Urinary bladder (tissue), 4 donors: ENCODE results near the gene FHIT. TPM values are rescaled to one million over a fixed set of nuclear protein-coding genes. Genes with fewer than 3 reads are reported as not detected.

Experiments
- DNase-seq: peaks from one replicate; pipeline ENCODE4 v3.0.0-alpha.2; 2015; ENCODE audit errors: extremely low spot score
- H3K27ac ChIP-seq: one replicate; pipeline ENCODE4 v1.5.1; 2013; ENCODE audit warnings: low read depth, mild to moderate bottlenecking, moderate library complexity
- H3K36me3 ChIP-seq: one replicate; pipeline ENCODE4 v1.6.1; 2013; ENCODE audit warnings: mild to moderate bottlenecking, moderate library complexity; ENCODE audit not compliant: insufficient read depth
- H3K4me1 ChIP-seq: one replicate; pipeline ENCODE4 v1.6.1; 2013; ENCODE audit warnings: mild to moderate bottlenecking, moderate library complexity; ENCODE audit not compliant: insufficient read depth
- H3K4me3 ChIP-seq: one replicate; pipeline ENCODE4 v1.5.1; 2013; ENCODE audit warnings: low read depth, low read length
- WGBS: extraction: QIAGEN DNeasy Blood & Tissue Kit; methylation state at CpG from one replicate; pipeline ENCODE4 v1.1.7; 2013; 5-methylcytosine and 5-hydroxymethylcytosine counted together
- polyA plus RNA-seq: library from polyadenylated mRNA; stranded (reverse); fragments of 200-250 nt; gene quantifications from one replicate; pipeline ENCODE4 v1.2.3, GENCODE V29; 2013
- total RNA-seq: library from RNA; depleted of rRNA; stranded (reverse); fragments of >200 nt; gene quantifications from one replicate; pipeline ENCODE4 v1.2.3, GENCODE V29; 2014
- donor health status: healthy with polysubstance abuse.
- donor health status: healthy.

FHIT gene
- total and polyA plus RNA-seq, 2 donors, result 4.5 to 7.4 TPM

GRCh38 chr3:59885101-59885500 is 1366.2 kb downstream of the FHIT start:
- H3K36me3 ChIP-seq, result no peaks in the 10 kb centered on the region
- no peaks in the 10 kb centered on the region for H3K4me1 ChIP-seq
- no peak overlapping the region for H3K27ac ChIP-seq
- no peak for DNase-seq
- WGBS, result 90% methylated on average over 4 of the region's 4 CpGs
- no peak overlapping the region for H3K4me3 ChIP-seq

DNA sequence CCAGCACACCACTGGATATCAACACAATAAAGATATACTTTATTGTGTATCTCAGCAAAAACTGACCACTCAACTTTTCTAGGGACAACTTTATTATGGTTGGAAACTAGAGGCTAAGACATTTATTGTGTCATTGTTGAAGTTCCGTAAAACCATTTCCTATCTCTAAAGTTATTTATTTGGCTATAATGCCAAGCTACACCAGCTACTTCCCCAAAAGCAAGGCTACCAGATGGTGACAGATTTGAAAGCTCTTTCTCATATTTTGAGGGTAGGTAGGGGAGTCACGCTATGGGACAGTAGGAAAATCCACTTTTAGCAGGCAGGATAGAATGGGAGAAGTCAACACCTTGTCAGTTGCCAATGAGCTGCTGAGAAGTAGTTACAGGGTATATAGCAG is 1366.8 kb downstream of the FHIT start:
- no peak overlapping the region for H3K4me3 ChIP-seq
- WGBS, result 79% methylated on average over 2 of the region's 2 CpGs

DNA sequence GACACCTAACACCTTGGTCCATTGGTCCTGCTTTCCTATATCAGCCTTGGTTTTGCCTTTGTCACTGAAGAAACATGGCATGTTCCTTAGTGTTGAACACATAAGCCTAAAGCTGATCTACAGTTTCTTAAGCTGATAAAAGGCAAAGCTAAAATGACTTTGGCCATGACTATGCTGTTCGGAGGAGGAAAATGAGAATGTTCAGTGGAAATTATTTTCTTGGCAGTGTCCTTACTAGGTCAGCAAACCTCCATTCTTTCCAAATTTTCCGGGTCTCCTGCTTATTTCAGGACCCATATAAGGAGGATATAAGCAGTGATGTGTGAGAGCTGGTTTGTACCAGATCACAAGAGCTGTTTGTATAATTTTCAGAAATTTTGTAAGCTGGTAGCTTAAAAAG is 1368.5 kb downstream of the FHIT start:
- no peak for DNase-seq
- Histone ChIP-seq H3K4me1 (no peaks in the 10 kb centered on the region), H3K4me3 (no peak overlapping the region), H3K36me3 (no peaks in the 10 kb centered on the region), H3K27ac (no peak overlapping the region)
- 62% methylated on average over 2 of the region's 2 CpGs for WGBS

More for the DNA sequence above, 1366.8 kb downstream of the FHIT start:
- Histone ChIP-seq H3K36me3 (no peaks in the 10 kb centered on the region), H3K27ac (no peak overlapping the region), H3K4me1 (no peaks in the 10 kb centered on the region)
- DNase-seq, result no peak

- DNase-seq, result no peak
- 89% methylated on average over 2 of the region's 2 CpGs for WGBS
- no peak overlapping the region for H3K27ac ChIP-seq
These were observed 1370.5 kb downstream of the FHIT start for GRCh38 chr3:59880717-59881116.

DNA sequence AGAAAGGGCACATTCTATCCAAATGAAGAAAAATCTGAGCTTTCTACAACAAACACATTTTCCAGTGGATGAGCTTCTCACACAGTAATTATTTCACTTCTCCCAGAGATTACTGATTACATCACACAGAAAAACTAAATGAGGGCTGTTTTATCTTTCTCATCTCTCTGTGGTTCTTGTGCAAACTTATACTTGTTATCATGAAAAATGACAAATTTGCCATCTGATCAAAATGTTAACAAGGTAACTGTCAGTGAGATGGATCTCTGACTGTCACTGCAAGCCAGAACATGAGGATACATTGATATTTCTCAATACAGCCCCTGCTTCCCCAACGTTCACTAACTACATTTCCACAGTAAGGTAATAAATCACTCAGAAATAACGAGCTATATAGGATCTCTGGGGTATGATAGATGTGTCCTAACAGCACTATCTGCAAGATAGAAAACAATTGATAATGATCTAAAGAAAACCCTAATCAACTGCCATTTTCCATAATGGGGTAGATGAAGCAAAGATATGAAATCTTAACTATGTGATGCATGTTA is 1372.1 kb downstream of the FHIT start:
- 50% methylated on average over 2 of the region's 2 CpGs for WGBS
- H3K36me3 ChIP-seq, result no peaks in the 10 kb centered on the region
- no peak overlapping the region for H3K27ac ChIP-seq
- H3K4me3 ChIP-seq, result no peak overlapping the region
- no peaks in the 10 kb centered on the region for H3K4me1 ChIP-seq
- DNase-seq, result no peak

More at GRCh38 chr3:59880717-59881116, 1370.5 kb downstream of the FHIT start:
- Histone ChIP-seq H3K4me3 (no peak overlapping the region), H3K4me1 (no peaks in the 10 kb centered on the region), H3K36me3 (no peaks in the 10 kb centered on the region)

DNA sequence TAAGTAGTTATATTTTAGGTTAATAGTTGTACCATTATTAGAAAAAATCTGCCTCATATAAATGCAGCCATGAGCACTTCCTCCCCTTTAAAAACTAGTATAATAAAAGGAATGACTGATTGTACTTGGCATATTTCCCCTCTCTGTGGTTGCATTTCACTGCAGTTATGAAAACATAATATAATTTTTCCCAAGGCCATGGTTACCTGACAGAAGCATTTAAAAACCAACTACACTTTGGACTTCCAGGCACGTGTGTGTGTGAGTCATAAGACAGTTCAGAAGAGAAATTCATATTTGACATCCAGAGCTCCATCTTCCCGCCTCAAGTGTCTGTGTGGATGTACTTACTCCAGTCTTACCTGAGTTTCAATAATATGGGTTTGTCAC is 1373.2 kb downstream of the FHIT start:
- no peak for DNase-seq
- Histone ChIP-seq H3K4me1 (no peaks in the 10 kb centered on the region), H3K27ac (no peak overlapping the region), H3K36me3 (no peaks in the 10 kb centered on the region), H3K4me3 (no peak overlapping the region)
- 86% methylated on average over 2 of the region's 2 CpGs for WGBS

- H3K4me3 ChIP-seq, result no peak overlapping the region
- WGBS, result 79% methylated on average over 2 of the region's 2 CpGs
- no peak overlapping the region for H3K27ac ChIP-seq
- no peaks in the 10 kb centered on the region for H3K36me3 ChIP-seq
- DNase-seq, result no peak
- H3K4me1 ChIP-seq, result no peaks in the 10 kb centered on the region
These were observed 1373.8 kb downstream of the FHIT start for GRCh38 chr3:59877263-59878037.

- Histone ChIP-seq H3K4me3 (no peak overlapping the region), H3K27ac (no peak overlapping the region), H3K4me1 (no peaks in the 10 kb centered on the region), H3K36me3 (no peaks in the 10 kb centered on the region)
- 90% methylated on average over 2 of the region's 2 CpGs for WGBS
- no peak for DNase-seq
These were observed 1374.7 kb downstream of the FHIT start for GRCh38 chr3:59876533-59877062.

DNA sequence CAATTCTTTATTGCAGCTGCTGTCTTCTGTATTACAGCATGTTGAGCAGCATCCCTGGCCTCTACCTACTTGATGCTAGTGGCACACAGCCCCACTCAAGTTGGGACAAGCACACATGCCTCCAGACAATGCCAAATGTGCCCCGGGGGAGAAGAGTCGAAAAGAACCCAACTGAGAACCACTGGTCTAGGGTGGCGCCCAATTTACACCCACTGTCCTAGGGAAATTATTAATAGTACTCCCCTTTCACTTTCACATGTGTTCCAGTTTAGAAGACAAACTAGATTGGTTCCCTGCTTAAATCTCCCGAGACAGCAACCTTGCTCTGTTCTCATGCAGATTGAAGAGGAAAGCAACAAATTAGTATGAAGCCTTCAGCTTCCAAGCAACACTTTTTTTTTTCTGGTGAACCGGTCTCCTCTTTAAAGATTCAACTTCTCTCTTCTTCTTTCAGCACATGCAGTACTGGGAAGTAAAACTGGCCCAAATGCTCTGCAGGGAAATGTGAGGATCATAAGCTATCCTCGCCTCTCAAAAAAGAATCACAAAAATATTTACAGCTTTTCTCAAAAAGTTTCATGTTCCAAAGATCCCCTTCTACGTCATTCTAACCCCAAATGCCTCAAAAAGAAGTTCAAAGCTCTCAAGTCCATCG is 1377.5 kb downstream of the FHIT start:
- WGBS, result 76% methylated on average over 8 of the region's 8 CpGs
- H3K27ac ChIP-seq, result no peak overlapping the region
- no peaks in the 10 kb centered on the region for H3K36me3 ChIP-seq
- no peak overlapping the region for H3K4me3 ChIP-seq
- no peaks in the 10 kb centered on the region for H3K4me1 ChIP-seq
- DNase-seq, result no peak

GRCh38 chr3:59872128-59872527 is 1379.1 kb downstream of the FHIT start:
- H3K36me3 ChIP-seq, result no peaks in the 10 kb centered on the region
- no peak overlapping the region for H3K4me3 ChIP-seq
- no peak overlapping the region for H3K27ac ChIP-seq
- DNase-seq, result no peak
- H3K4me1 ChIP-seq, result no peaks in the 10 kb centered on the region
- 63% methylated on average over 3 of the region's 3 CpGs for WGBS

DNA sequence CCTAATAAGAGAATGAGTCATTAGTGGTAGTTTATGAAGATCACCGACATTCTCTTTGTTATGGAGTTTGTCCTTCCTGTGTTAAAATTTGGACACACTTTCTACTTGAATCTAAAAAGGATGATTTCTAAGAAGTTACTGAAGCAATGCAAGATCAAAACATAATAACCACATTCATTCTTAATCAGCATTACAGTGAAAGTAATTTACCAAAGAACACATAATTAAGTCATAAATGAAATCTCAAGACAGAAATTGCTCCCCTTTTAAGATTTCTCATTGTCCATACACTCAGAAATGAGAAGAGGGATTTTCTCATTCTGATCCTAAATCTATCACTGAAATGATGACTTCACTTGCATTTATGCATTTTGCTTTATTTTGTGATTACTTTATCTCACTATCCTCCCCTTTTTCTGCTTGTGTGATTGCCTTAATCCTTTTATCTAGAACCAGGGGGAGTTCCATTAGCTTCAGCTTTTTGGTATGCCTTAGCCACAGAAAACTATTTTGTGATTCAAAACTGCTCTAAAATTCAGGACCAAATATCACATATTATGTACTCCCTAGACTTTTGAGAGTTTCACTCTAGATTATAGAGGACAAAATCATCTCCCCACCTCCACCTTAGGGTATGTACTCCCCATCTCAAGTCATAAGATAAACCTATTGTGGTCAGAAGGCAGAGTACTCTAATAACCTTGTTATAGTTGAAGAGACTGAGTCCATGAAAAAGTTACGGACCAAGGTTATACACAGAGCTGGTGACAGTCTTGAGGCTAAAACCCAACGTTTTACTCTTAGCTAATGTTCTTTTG is 1383.9 kb downstream of the FHIT start:
- Histone ChIP-seq H3K4me1 (no peaks in the 10 kb centered on the region), H3K4me3 (no peak overlapping the region), H3K36me3 (no peaks in the 10 kb centered on the region), H3K27ac (no peak overlapping the region)
- 72% methylated on average over 3 of the region's 3 CpGs for WGBS
- no peak for DNase-seq

DNA sequence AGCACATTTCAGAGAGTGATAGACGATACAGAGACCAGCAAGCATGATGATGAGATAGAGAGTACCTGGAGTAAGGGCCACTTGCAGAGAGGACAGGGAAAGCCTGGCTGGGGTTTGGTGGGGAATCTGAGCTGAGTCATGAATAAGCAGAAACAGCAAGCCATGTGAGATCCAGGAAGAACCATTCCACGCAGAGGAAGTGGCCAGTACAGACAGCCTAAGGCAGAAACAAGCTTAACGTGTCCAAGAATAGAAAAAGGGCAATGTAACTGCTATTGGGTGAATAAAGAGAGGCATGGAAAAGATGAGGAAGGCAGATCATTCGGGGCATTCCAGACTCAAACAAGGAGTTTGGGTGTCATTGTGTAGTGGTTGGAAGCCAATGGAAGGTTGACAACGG is 1385.2 kb downstream of the FHIT start:
- no peak overlapping the region for H3K4me3 ChIP-seq
- H3K27ac ChIP-seq, result no peak overlapping the region
- H3K4me1 ChIP-seq, result no peaks in the 10 kb centered on the region
- H3K36me3 ChIP-seq, result no peaks in the 10 kb centered on the region
- DNase-seq, result no peak
- WGBS, result 80% methylated on average over 5 of the region's 5 CpGs

- H3K27ac ChIP-seq, result no peak overlapping the region
- H3K4me3 ChIP-seq, result no peak overlapping the region
- no peaks in the 10 kb centered on the region for H3K36me3 ChIP-seq
- DNase-seq, result no peak
- 53% methylated on average over 4 of the region's 4 CpGs for WGBS
- no peaks in the 10 kb centered on the region for H3K4me1 ChIP-seq
These were observed 1385.9 kb downstream of the FHIT start for GRCh38 chr3:59865351-59865750.
